ENCODE data around the gene IMPG1. TPM values are rescaled to one million over a fixed set of nuclear protein-coding genes. Genes with fewer than 3 reads are reported as not detected.
"Not testable (repeated sequence)": the region's sequence is repeated elsewhere in the genome, so short reads cannot be mapped to it uniquely, and the experiment has no call there.

Gene IMPG1
- total RNA-seq, 2 donors from 2014 or later, result not detected

- Histone ChIP-seq H3K36me3 (ENCODE audit: control insufficient read depth, insufficient read depth, low read length) (peaks cover 32% of the 10 kb centered on the region), H3K4me1 (ENCODE audit: control insufficient read depth, insufficient read depth, low read length) (no peaks in the 10 kb centered on the region), H3K27ac (ENCODE audit: low read depth, low read length) (no peak overlapping the region), H3K4me3 (ENCODE audit: low read length) (no peak overlapping the region), H3K9ac (ENCODE audit: extremely low read depth, low read length, poor library complexity, severe bottlenecking) (no peak overlapping the region), H3K9me3 (ENCODE audit: control insufficient read depth, low read length) (no peaks in the 10 kb centered on the region), H3K27me3 (ENCODE audit: control insufficient read depth, insufficient read depth, low read length, poor library complexity, severe bottlenecking) (no peaks in the 10 kb centered on the region)
- Mint-ChIP-seq H3K9me3 (no peaks in the 10 kb centered on the region), H3K27me3 (ENCODE audit: insufficient read depth) (no peaks in the 10 kb centered on the region), H3K27ac (no peak overlapping the region), H3K4me3 (no peak overlapping the region), H3K36me3 (ENCODE audit: low read depth) (peaks cover 21% of the 10 kb centered on the region), H3K4me1 (peaks cover 3% of the 10 kb centered on the region)
- TF ChIP-seq, protein P1, sequence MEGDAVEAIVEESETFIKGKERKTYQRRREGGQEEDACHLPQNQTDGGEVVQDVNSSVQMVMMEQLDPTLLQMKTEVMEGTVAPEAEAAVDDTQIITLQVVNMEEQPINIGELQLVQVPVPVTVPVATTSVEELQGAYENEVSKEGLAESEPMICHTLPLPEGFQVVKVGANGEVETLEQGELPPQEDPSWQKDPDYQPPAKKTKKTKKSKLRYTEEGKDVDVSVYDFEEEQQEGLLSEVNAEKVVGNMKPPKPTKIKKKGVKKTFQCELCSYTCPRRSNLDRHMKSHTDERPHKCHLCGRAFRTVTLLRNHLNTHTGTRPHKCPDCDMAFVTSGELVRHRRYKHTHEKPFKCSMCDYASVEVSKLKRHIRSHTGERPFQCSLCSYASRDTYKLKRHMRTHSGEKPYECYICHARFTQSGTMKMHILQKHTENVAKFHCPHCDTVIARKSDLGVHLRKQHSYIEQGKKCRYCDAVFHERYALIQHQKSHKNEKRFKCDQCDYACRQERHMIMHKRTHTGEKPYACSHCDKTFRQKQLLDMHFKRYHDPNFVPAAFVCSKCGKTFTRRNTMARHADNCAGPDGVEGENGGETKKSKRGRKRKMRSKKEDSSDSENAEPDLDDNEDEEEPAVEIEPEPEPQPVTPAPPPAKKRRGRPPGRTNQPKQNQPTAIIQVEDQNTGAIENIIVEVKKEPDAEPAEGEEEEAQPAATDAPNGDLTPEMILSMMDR (conservative IDR thresholded peaks at IDR 0.05), result no peak
- no peak for DNase-seq
Observed at GRCh38 chr6:75913040-75913439, 159.4 kb downstream of the IMPG1 start.

DNA sequence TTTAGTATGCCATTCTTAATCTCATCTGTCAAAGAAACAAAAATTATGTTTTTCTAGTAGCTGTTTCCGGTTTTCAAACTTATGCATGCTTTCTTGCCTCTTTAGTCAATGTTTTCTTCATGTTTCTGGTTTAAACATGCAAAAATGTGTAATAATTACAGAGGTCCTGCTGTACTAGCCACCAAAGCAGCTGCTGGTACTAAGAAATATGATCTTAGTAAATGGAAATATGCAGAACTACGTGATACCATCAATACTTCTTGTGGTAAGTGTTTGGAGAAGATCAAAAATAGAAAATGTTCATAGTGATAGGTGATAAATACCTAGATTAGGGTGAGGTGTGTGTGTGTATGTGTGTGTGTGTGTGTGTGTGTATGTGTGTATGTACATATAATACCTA lies 165.0 kb downstream of the IMPG1 start:
- WGBS, 2 experiments (ENCODE audit: insufficient coverage in 1 of 2, insufficient read length in 1 of 2), result 95 to 100% methylated on average over 2 of the region's 2 CpGs
- peaks cover 22% of the 10 kb centered on the region for H3K36me3 Mint-ChIP-seq (ENCODE audit: low read depth)
- Histone ChIP-seq H3K9me3 (ENCODE audit: control insufficient read depth, low read length) (peaks cover 10% of the 10 kb centered on the region), H3K4me1 (ENCODE audit: control insufficient read depth, insufficient read depth, low read length) (no peaks in the 10 kb centered on the region), H3K36me3 (ENCODE audit: control insufficient read depth, insufficient read depth, low read length) (peaks cover 24% of the 10 kb centered on the region), H3K9ac (ENCODE audit: extremely low read depth, low read length, poor library complexity, severe bottlenecking) (no peak overlapping the region), H3K27me3 (ENCODE audit: control insufficient read depth, insufficient read depth, low read length, poor library complexity, severe bottlenecking) (no peaks in the 10 kb centered on the region), H3K27ac (ENCODE audit: low read depth, low read length) (no peak overlapping the region), H3K4me3 (ENCODE audit: low read length) (no peak overlapping the region)
- no peaks in the 10 kb centered on the region for H3K4me1 Mint-ChIP-seq
- no peaks in the 10 kb centered on the region for H3K27me3 Mint-ChIP-seq (ENCODE audit: insufficient read depth)
- DNase-seq, result no peak
- peaks cover 16% of the 10 kb centered on the region for H3K9me3 Mint-ChIP-seq
- no peak overlapping the region for H3K4me3 Mint-ChIP-seq
- no peak overlapping the region for H3K27ac Mint-ChIP-seq
- TF ChIP-seq, protein P1 (conservative IDR thresholded peaks at IDR 0.05), result no peak

- DNase-seq, result no peak
- Mint-ChIP-seq H3K27me3 (ENCODE audit: insufficient read depth) (no peaks in the 10 kb centered on the region), H3K4me1 (no peaks in the 10 kb centered on the region), H3K27ac (no peak overlapping the region), H3K9me3 (peaks cover 16% of the 10 kb centered on the region), H3K4me3 (no peak overlapping the region), H3K36me3 (ENCODE audit: low read depth) (peaks cover 22% of the 10 kb centered on the region)
- Histone ChIP-seq H3K4me1 (ENCODE audit: control insufficient read depth, insufficient read depth, low read length) (no peaks in the 10 kb centered on the region), H3K9ac (ENCODE audit: extremely low read depth, low read length, poor library complexity, severe bottlenecking) (no peak overlapping the region), H3K27ac (ENCODE audit: low read depth, low read length) (no peak overlapping the region), H3K27me3 (ENCODE audit: control insufficient read depth, insufficient read depth, low read length, poor library complexity, severe bottlenecking) (no peaks in the 10 kb centered on the region), H3K9me3 (ENCODE audit: control insufficient read depth, low read length) (peaks cover 10% of the 10 kb centered on the region), H3K4me3 (ENCODE audit: low read length) (no peak overlapping the region), H3K36me3 (ENCODE audit: control insufficient read depth, insufficient read depth, low read length) (peaks cover 23% of the 10 kb centered on the region)
- TF ChIP-seq, protein P1 (conservative IDR thresholded peaks at IDR 0.05), result no peak
- 81% methylated on average over 3 of the region's 3 CpGs; no CpG with 5 or more reads in 1 of the 2 experiments for WGBS, 2 experiments (ENCODE audit: insufficient coverage in 1 of 2, insufficient read length in 1 of 2)
Observed at GRCh38 chr6:75906871-75907270, 165.6 kb downstream of the IMPG1 start.

DNA sequence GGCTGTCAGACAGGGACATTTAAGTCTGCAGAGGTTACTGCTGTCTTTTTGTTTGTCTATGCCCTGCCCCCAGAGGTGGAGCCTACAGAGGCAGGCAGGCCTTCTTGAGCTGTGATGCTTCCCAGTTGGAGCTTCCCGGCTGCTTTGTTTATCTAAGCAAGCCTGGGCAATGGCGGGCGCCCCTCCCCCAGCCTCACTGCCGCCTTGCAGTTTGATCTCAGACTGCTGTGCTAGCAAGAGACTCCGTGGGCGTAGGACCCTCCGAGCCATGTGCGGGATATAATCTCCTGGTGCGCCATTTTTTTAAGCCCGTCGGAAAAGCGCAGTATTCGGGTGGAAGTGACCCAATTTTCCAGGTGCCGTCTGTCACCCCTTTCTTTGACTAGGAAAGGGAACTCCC lies 167.3 kb downstream of the IMPG1 start:
- not testable (repeated sequence) for H3K4me3 Mint-ChIP-seq
- peaks cover 17% of the 10 kb centered on the region for H3K9me3 Mint-ChIP-seq

DNA sequence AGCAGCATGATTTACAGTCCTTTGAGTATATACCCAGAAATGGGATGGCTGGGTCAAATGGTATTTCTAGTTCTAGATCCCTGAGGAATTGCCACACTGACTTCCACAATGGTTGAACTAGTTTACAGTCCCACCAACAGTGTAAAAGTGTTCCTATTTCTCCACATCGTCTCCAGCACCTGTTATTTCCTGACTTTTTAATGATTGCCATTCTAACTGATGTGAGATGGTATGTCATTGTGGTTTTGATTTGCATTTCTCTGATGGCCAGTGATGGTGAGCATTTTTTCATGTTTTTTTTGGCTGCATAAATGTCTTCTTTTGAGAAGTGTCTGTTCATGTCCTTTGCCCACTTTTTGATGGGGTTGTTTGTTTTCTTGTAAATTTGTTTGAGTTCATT lies 172.2 kb downstream of the IMPG1 start:
- not testable (repeated sequence) for H3K9ac ChIP-seq (ENCODE audit: extremely low read depth, low read length, poor library complexity, severe bottlenecking); H3K27ac Mint-ChIP-seq; H3K27me3 Mint-ChIP-seq (ENCODE audit: insufficient read depth); H3K9me3 ChIP-seq (ENCODE audit: control insufficient read depth, low read length); H3K27ac ChIP-seq (ENCODE audit: low read depth, low read length); H3K27me3 ChIP-seq (ENCODE audit: control insufficient read depth, insufficient read depth, low read length, poor library complexity, severe bottlenecking); DNase-seq; H3K4me1 ChIP-seq (ENCODE audit: control insufficient read depth, insufficient read depth, low read length); H3K4me3 Mint-ChIP-seq; H3K4me3 ChIP-seq (ENCODE audit: low read length); H3K4me1 Mint-ChIP-seq
- H3K9me3 Mint-ChIP-seq, result peaks cover 11% of the 10 kb centered on the region
- 100% methylated on average over 1 of the region's 1 CpG; no CpG with 5 or more reads in 1 of the 2 experiments for WGBS, 2 experiments (ENCODE audit: insufficient coverage in 1 of 2, insufficient read length in 1 of 2)
- peaks cover 24% of the 10 kb centered on the region for H3K36me3 Mint-ChIP-seq (ENCODE audit: low read depth)
- peaks cover 11% of the 10 kb centered on the region for H3K36me3 ChIP-seq (ENCODE audit: control insufficient read depth, insufficient read depth, low read length)

More for the DNA sequence above, 167.3 kb downstream of the IMPG1 start:
- not testable (repeated sequence) for H3K27me3 Mint-ChIP-seq (ENCODE audit: insufficient read depth); H3K4me1 Mint-ChIP-seq; H3K9me3 ChIP-seq (ENCODE audit: control insufficient read depth, low read length); H3K27ac Mint-ChIP-seq; H3K27ac ChIP-seq (ENCODE audit: low read depth, low read length); H3K4me3 ChIP-seq (ENCODE audit: low read length); H3K9ac ChIP-seq (ENCODE audit: extremely low read depth, low read length, poor library complexity, severe bottlenecking); H3K27me3 ChIP-seq (ENCODE audit: control insufficient read depth, insufficient read depth, low read length, poor library complexity, severe bottlenecking); H3K4me1 ChIP-seq (ENCODE audit: control insufficient read depth, insufficient read depth, low read length); DNase-seq
- H3K36me3 Mint-ChIP-seq (ENCODE audit: low read depth), result peaks cover 29% of the 10 kb centered on the region
- 96% methylated on average over 14 of the region's 14 CpGs for WGBS, 2 experiments (ENCODE audit: insufficient coverage in 1 of 2, insufficient read length in 1 of 2)
- peaks cover 16% of the 10 kb centered on the region for H3K36me3 ChIP-seq (ENCODE audit: control insufficient read depth, insufficient read depth, low read length)

Measured in endodermal cell (in vitro differentiated cells).